HG03571 (cell line): ENCODE data around the gene ASIC2.

Source experiments
- ATAC-seq: cut with Tn5 transposase; IDR thresholded peaks from one replicate; pipeline ENCODE4 v1.9.1; 2021; ENCODE audit not compliant: unreplicated experiment

Gene ASIC2

DNA sequence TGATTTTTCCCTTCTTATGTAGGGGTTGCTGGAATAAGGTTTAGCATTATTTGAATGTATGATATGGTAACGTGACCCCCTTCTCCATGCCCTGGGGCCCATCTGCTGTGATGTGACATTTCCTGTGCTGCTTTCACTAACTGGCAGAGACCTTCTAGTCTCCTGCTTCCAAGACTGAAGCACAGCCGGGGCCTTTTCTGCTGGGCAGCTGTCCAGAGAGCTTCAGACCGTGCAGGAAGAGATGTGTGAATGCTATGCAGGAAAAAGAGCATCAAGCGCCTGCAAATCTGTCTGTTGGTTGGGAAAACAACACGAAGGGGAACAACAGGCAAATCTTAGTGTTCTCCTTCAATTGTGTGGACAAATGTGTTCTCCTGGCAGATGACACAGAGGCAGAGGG, 173.0 kb downstream of the ASIC2 start:
- no peak for ATAC-seq

DNA sequence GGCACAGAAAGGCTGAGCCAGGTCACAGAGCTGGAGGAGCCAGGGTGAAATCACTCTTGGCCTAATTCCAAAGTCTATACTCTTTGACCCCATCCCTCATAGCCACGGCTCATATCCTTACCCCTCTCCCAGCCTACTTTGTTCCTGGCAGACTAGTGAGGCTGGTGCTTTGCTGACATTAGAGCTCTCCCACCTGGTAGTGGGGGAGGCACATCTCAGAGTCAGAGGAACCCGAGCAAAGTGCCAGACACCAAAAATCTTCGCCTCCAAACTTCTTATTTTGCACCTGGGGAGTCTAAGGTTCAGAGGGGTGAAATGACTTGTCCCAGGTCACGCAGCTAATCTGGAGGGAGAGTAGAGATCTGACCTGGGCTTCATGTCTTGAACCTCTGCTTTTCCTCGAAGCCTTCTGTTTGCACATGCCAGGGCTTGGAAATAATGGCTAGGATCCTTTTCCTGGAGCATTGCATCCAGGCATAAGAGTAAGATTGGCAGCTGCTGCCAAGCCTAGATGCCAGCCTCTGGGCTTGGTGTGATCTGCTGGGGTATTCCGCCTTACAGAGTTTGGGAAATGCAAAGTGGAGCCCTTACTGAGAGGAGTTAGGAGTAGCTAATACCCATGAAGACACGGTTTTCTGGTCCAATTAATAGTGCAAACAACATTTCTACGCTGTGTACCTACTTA, 174.6 kb downstream of the ASIC2 start:
- no peak for ATAC-seq

DNA sequence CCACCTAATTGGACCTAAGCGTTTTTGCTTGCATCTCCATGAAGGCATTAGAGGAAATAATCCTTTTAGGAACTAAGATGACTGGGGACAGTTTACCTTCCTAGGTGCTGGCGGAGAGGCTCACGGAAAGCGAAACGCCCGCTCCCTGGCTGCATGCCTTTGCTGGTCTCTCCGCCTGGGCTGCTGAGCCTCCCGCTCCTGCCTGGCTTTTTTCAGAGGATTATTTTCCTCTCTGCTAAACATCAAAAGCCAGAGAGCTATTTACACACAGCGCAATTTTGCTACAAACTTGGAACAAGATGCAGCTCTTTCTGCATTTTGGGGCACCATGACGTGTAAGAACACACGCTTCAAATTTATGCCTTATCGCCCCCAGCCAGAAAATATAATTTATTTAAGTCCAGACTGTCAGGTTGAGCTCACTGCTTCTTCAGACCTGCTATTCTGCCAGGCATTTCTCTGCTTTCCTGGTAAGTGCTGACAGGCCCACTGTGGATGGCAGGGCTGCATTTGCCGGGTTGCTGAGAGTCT, 177.0 kb downstream of the ASIC2 start:
- no peak for ATAC-seq

DNA sequence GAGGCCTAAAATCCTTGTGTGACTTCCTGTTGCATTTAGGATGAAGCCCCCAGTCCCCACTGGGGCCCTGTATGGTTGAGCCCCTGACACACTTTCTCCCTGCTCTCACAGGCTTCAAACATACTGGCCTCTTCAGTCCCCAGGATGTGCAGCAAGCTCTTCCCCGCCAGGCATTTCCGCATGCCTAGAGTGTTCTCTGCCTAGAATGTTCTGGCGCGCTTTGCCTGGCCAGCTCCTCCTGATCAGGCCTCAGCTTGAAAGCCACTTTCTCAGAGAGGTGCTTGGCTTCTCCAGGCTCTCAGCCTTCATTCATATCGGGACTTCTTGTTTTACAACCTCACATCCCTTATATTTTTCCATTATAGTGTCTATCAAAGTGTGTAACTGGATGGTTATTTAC, 177.7 kb downstream of the ASIC2 start:
- no peak for ATAC-seq

DNA sequence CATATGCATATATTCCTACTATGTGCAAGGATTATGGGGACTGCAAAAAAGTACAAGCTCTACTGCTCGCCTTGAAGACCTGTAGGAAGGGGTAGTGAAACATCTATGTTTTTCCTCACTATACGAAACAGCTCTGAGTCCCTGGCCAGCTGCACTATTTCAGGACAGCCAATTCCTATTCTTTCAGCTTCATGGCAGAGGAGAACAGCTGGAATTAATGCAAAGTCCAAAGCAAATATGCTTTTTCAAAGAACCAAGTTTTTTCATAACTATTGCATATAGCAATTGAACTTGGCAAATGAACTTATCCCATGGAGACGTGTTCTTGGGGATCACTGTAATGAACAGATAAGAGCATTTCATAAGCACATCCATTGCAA, 179.1 kb downstream of the ASIC2 start:
- no peak for ATAC-seq

DNA sequence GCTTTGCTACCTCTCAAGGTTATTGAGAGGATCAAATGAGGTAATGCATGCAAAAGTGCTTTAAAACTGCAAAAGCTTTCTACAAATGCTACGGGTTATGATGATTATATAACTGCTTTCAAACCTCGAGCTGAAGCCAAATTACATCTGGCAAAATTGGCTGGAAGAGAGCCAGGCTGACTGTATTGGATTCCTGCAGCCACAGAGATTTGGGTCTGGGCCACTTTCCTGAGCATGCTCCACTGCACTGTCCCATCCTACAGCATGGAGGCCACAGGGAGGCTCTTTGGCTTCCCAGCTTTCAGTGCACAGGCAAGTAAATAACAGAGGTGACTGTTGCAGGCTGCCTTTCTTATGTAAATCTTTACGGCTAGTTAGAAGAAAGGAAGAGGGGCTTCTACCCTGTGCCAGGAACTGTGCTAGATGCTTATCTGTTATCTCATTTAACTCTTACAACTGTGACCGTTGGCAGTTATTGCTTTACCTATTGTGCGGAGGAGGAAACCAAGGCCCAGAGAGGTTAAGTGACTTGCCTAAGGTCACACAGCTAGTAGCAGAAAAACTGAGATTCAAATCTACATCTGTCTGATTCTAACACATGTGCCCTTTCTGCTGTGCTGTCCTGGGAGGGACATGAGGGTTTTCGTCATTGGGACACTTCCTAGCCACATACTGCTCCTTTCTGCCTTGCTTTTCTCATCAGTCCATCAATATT, 179.7 kb downstream of the ASIC2 start:
- no peak for ATAC-seq

DNA sequence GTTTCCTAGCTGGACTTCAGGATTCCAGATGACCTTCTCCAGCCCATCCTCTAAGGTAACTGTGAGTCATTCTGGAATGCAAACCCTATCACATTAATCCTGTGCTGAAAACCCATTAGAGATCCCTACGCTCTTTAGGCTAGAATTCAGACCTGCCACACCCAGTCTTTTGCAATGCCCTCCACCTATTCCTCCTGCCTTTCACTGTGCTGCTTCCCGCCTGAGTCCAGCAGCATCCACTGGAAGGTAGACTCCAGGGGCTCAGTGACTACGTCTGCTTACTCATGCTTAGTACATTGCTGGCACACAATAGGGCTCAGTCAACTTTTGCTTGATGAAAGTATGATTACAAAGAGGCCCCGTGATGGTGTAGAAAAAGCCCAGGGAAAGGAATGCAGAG, 180.3 kb downstream of the ASIC2 start:
- ATAC-seq = no peak

DNA sequence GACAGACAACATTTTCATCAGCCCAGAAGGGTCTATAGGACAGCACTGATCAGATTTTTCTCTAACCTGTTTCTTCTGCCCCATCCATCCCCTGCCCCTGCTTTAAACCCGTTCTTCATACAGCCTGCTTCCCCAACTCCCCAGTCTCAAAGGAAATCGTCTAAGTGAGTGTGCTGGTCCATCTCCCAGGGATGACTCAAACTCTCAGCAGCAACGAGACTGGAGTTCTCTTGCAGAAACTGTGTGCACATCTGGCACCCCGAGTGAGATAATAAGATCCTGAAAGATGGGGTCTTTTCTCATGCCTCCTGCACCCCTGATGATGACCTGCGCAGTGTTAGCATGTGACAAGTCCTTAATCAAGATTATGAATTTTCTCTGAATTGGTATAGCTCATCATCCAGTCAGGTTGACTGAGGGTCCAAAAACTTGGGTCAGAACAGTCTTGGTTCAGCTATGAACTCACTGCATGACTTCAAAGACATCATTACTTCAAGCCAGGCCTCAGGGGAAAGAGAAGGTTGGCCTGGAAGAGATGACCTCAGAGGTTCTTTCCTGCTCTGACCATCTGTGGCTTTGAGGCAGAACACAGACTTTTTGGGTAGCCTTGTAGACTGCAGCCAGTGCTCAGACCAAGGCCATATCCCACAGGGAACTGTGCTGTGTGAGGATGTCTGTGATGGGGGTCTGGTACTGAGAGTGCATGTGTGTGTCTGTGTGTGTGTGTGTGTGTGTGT, 183.6 kb downstream of the ASIC2 start:
- ATAC-seq = no peak

DNA sequence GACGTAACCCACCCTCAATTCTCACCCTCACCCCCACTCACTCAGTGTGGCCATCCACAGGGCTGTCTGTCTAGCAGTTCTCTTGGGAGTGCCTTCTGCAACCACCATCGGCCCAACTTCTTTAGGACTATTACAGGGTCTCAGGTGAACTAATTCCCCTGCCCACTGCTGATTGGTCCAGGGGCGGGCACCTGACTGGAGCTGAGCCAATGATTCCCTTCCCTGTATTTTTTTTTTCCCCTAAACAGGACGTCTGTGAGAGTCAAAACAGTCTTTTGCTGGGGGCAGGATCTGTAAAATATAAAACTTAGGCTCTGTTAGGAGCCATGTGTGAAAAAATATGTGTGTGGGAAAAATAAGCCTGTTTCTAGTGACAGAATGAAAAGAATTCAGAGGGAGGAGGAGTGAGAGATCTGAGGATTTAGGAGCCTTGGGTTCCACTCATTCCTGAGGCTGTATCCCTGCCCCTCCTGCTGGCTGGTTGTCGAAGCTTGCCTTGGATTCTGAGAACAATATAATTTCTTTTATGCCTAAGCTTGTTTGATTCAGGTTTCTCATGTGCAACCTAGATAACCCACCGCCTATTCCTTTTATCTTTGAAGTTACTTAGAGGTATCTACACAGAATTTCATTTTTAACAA, 186.4 kb downstream of the ASIC2 start:
- ATAC-seq = no peak

DNA sequence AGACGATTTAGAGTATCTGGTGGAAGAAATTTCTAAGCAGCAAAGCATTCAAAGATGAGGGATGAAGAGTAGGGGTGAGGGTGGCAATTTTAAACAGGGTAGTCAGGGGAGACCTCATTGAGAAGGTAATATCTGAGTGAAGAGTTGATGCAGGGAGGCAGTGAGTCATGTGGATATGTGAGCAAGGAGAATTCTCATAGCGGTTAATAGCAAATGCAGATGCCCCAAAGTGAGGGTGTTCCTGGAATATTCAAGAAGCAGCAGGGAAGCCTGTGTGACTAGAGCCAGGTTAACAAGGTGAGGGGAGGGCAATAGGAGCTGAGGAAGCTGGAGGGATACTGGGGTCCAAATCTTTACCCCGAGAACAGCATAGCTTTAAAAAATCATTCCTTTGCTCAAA, 187.2 kb downstream of the ASIC2 start:
- no peak for ATAC-seq

DNA sequence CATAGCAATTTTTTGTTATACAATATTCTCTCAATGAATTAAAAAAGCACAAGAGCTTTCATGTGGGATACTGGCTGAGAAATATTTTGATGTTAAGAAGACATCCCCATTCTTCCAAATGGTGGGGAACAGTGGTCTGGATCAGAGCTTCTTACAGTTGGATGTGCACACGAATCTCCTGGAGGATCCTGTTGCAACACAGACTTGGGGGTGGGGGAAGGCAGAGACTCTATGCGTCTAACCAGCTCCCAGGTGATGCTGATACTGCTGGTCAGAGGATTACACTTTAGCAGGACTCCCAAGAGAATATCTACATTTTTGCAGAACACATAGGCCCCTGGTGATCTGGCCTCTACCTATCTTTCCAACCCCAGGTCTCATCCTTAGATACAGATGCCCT, 193.2 kb downstream of the ASIC2 start:
- no peak for ATAC-seq

DNA sequence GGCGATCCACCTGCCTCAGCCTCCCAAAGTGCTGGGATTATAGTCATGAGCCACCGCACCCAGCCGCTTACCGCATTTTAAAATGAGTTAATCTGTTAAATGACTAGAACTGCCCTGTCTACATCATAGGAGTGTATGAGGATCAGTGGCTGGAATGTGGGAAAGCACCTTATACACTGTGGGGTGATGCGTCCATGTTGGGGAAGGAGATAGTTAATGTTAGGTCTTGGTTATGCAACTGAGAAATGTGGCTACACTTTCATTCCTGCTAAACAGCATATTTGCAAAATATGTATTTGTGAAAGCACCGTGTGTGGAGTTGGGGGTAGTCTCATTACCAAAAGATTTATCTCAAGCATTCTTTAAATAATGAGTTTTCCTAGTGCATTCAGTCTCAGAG, 193.8 kb downstream of the ASIC2 start:
- ATAC-seq = no peak

DNA sequence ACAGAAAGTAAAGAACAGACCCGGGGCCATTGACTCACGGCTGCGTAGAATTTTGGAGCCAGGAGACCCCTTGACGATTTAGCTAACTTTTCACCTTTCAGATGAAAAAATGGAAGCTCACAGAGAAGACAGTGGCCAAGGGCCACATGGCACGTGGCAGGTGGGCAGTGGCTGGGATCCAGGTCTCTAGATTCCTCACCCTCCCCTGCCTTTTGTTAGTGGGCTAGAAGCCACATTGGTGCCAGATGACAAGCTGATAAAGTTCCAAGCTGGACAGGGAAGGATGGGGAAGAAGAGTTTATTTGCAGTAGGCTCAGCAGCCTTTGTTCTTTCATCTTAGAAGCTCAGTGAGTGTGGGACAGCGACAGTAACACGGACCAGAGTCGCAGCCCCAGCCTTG, 195.7 kb downstream of the ASIC2 start:
- no peak for ATAC-seq

DNA sequence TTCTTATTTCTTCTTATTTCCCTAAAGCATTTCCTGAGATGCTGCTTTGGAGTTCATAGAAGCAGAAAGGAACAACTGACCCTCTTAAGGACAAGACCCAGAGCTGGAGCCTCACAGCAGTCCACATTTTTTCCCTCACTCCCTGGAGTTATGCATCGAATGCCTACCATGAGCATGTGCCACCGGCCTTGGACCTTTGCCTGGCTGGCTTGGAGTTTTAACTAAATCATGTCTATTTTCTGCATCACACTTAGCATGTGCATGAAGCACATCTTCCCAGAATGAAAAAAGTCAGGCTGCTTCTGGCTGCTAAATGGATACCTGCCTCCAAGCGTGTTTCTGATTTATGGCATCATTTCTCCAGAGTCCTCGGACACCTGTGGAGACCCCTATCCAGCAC, 196.9 kb downstream of the ASIC2 start:
- no peak for ATAC-seq

DNA sequence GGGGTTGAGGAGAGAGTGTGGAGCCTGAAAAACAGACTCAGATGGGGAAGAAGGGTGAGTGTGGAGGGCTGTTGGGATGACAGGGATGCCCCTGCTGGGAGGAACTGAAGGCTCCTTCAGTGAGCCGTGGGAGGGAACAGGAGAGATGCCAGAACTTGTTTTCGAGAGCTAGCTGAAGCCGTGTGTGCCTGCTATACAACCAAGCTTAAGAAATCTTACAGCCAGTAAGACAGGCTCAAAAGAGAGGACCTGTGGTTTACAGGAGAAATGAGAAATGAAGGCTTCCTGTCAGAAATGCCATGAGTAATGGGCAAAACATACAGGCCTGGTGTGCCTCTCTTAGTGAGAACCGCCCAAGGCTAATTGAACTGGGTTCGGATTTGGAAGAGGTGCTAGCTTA, 201.8 kb downstream of the ASIC2 start:
- ATAC-seq = no peak

DNA sequence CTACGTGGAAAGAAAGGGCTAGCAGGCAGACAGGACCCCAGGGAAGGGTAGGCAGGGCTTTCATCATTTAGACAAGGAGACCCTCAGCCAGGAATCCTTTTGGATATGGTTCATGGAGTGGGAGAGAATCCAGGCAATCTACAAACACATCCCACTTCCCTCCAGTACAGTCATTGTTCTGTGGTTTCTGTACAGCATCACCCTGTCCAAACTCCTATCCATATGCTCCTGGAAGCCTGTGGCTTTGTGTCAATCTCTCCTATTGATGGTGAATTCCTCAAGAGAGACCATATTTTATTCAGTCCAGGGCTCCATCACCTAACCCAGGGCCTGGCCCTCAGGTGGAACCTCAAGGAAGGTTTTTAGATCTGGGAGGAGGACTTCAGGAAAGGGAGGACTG, 202.3 kb downstream of the ASIC2 start:
- no peak for ATAC-seq

DNA sequence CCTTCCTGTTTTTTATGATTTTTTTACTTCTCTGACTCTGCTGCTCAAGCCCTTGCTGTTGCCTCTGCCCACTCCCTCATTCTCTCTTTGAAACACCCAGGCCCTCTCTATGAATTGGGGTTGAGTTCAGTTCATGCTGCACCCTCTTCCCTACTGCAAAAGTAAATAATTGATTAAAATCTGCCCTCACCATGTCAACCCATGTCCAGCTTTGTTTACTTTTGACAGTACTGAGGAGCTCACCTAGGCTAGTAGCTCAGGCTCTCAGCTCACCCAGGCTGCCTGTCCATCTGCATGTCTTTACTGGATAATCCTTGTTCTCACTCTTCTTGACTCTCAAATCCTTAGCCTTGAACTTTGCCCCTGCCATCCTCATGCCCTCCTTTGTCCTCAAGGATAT, 206.2 kb downstream of the ASIC2 start:
- no peak for ATAC-seq

DNA sequence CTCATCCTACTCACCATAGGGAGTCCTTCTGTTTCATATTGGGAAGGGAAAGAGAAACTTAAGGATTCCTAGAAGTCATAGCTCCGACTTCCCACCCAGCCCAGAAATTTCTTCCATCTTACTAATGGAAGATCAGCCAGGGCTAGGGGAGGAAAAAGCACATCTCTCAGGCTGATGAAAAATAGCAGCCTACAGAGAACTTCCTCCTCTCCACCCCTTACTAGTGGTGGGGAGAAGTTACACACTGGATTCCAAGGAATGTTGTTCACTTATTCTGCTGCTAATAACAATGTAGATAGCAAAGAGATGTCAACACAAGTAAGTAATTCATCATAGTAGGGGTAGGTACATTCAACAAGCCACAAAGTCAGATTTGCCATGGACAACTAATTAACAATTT, 207.1 kb downstream of the ASIC2 start:
- ATAC-seq = no peak

DNA sequence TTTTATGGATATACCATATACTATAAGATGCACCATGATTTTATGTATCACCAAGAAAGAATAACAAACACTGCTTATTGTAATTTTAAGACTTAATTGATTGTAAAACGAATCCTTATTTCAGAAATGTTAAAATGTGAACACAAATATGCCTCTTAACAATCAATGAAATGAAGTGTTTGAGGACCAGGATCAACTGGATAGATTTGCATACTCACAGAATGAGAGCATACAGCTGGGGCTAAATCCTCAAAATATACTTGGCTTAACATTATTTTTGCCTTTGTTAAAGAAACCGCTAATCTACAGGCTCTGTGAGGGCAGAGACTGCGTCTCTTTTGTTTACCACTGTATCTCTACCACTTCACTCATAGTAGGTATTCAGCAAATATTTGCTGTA, 207.8 kb downstream of the ASIC2 start:
- ATAC-seq = no peak

DNA sequence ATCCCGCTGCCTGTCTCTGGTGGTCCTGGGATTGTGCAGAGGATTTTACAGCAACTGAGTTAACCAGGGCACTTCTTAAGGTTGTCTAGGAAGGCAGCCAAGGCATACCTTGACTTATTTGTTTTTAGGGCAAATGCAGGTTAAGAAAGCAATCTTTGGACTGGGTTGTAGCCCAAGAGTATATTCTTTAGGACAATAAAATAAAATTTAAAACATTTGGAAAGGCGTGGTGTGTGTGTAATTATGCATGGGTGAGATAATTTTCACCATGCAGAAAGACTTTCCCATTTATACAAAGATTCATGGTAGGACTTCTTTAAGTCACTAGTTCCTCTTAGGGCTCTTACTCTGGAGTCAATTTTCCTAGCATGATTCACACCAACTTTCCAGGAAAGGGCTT, 208.3 kb downstream of the ASIC2 start:
- no peak for ATAC-seq

DNA sequence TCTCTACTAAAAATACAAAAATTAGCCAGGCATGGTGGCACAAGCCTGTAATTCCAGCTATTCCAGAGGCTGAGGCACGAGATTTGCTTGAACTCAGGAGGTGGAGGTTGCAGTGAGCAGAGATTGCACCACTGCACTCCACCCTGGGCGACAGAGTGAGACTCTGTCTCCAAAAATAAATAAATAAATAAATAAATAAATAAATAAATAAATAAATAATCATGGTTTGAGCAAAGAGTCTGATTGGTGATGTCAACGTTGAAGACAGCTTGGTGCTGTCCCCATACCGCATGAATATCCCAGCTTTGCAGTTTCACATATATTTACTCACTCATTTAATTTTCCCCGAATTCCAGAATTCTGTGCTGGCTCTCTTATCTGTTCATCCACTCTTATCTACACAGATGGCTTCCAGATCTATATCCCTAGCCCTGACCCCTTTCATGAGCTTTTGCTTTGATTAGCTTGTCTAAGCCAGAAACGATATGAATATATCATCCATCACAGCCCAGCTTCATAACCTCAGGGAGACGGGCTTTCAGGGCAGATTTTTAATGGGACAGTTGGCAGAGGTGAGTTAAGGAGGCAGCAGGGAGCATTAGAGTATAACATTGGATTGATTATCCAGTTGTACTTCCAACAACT, 210.4 kb downstream of the ASIC2 start:
- ATAC-seq = no peak
